HG02623 (cell line): ENCODE results near the gene ABCA9.
"Not testable (repeated sequence)": the region's sequence is repeated elsewhere in the genome, so short reads cannot be mapped to it uniquely, and the experiment has no call there.

Experiments used
- ATAC-seq: cut with Tn5 transposase; IDR thresholded peaks from one replicate; pipeline ENCODE4 v1.9.1; 2021; ENCODE audit warnings: moderate library complexity; ENCODE audit not compliant: unreplicated experiment

Gene ABCA9

GRCh38 chr17:69060822-69061221 is at the start of gene ABCA9:
Gene ABCA9, minus strand, starts transcription at chr17:69060927. Its CDS starts 9,801 bp downstream, at chr17:69051126.
- no peak for ATAC-seq

- ATAC-seq: no peak
These were observed 45.4 kb upstream of the ABCA9 start for GRCh38 chr17:69105907-69106730.

GRCh38 chr17:69103557-69104233 is 43.0 kb upstream of the ABCA9 start:
- ATAC-seq: no peak

GRCh38 chr17:69098625-69099024 is 37.9 kb upstream of the ABCA9 start:
- ATAC-seq: no peak

GRCh38 chr17:69096541-69096940 is 35.8 kb upstream of the ABCA9 start:
- no peak for ATAC-seq

GRCh38 chr17:69093995-69094394 is 33.3 kb upstream of the ABCA9 start:
- no peak for ATAC-seq

GRCh38 chr17:69093279-69093789 is 32.6 kb upstream of the ABCA9 start:
- no peak for ATAC-seq

GRCh38 chr17:69090365-69090764 is 29.6 kb upstream of the ABCA9 start:
- ATAC-seq: no peak

GRCh38 chr17:69088643-69089200 is 28.0 kb upstream of the ABCA9 start:
- no peak for ATAC-seq

- no peak for ATAC-seq
These were observed 25.9 kb upstream of the ABCA9 start for GRCh38 chr17:69086641-69087040.

- no peak for ATAC-seq
These were observed 24.2 kb upstream of the ABCA9 start for GRCh38 chr17:69084911-69085310.

GRCh38 chr17:69082696-69083095 is 22.0 kb upstream of the ABCA9 start:
- no peak for ATAC-seq

GRCh38 chr17:69078864-69079263 is 18.1 kb upstream of the ABCA9 start:
- no peak for ATAC-seq

- no peak for ATAC-seq
These were observed 15.1 kb upstream of the ABCA9 start for GRCh38 chr17:69075823-69076222.

GRCh38 chr17:69073392-69073791 is 12.7 kb upstream of the ABCA9 start:
- ATAC-seq: not testable (repeated sequence)

GRCh38 chr17:69072803-69073256 is 12.1 kb upstream of the ABCA9 start:
- not testable (repeated sequence) for ATAC-seq

- not testable (repeated sequence) for ATAC-seq
These were observed 10.5 kb upstream of the ABCA9 start for GRCh38 chr17:69071233-69071586.

GRCh38 chr17:69070378-69071232 is 9.9 kb upstream of the ABCA9 start:
- not testable (repeated sequence) for ATAC-seq

- ATAC-seq: no peak
These were observed 8.6 kb upstream of the ABCA9 start for GRCh38 chr17:69069226-69069750.

- no peak for ATAC-seq
These were observed 6.7 kb upstream of the ABCA9 start for GRCh38 chr17:69067274-69068047.
